Measurements from ENCODE around the gene C12orf50.
A peak's percentile ranks its signal among the peaks of the same experiment; 100 is the strongest.

C12orf50 gene

DNA sequence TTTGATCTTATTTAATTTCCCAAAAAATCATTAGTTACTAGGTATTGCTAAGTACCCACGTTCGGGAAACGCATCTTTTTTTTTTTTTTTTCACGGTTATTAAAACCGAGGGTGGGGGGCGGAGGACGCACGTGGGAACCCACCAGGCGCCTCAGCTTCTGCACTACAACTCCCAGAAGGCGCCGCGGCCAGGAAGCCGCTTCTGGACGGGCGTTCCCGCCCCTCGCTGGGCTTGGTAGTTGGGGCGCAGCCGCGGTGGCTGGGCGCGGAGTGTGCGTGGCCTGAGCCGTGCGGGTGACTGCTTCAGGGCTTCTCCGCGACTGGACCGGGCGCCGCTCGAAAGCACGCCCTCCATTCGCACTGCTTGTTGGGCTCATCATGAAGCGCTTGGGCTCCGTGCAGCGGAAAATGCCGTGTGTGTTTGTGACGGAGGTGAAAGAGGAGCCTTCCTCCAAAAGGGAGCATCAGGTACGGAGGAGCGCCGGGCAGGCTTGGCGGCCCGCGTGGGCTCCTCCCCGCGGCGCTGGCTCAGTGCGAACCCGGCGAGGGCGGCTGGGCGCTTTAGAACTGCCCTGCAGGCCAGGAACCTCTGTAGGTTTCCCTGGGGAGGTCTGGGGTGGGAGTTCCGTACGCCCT is 6.2 kb upstream of the C12orf50 start (continued):
- TF ChIP-seq, protein P1, sequence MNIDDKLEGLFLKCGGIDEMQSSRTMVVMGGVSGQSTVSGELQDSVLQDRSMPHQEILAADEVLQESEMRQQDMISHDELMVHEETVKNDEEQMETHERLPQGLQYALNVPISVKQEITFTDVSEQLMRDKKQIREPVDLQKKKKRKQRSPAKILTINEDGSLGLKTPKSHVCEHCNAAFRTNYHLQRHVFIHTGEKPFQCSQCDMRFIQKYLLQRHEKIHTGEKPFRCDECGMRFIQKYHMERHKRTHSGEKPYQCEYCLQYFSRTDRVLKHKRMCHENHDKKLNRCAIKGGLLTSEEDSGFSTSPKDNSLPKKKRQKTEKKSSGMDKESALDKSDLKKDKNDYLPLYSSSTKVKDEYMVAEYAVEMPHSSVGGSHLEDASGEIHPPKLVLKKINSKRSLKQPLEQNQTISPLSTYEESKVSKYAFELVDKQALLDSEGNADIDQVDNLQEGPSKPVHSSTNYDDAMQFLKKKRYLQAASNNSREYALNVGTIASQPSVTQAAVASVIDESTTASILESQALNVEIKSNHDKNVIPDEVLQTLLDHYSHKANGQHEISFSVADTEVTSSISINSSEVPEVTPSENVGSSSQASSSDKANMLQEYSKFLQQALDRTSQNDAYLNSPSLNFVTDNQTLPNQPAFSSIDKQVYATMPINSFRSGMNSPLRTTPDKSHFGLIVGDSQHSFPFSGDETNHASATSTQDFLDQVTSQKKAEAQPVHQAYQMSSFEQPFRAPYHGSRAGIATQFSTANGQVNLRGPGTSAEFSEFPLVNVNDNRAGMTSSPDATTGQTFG (tag by site-specific recombination; IDR thresholded peaks at IDR 0.05; ENCODE audit: borderline replicate concordance), result no peak
- TF ChIP-seq, protein P2, sequence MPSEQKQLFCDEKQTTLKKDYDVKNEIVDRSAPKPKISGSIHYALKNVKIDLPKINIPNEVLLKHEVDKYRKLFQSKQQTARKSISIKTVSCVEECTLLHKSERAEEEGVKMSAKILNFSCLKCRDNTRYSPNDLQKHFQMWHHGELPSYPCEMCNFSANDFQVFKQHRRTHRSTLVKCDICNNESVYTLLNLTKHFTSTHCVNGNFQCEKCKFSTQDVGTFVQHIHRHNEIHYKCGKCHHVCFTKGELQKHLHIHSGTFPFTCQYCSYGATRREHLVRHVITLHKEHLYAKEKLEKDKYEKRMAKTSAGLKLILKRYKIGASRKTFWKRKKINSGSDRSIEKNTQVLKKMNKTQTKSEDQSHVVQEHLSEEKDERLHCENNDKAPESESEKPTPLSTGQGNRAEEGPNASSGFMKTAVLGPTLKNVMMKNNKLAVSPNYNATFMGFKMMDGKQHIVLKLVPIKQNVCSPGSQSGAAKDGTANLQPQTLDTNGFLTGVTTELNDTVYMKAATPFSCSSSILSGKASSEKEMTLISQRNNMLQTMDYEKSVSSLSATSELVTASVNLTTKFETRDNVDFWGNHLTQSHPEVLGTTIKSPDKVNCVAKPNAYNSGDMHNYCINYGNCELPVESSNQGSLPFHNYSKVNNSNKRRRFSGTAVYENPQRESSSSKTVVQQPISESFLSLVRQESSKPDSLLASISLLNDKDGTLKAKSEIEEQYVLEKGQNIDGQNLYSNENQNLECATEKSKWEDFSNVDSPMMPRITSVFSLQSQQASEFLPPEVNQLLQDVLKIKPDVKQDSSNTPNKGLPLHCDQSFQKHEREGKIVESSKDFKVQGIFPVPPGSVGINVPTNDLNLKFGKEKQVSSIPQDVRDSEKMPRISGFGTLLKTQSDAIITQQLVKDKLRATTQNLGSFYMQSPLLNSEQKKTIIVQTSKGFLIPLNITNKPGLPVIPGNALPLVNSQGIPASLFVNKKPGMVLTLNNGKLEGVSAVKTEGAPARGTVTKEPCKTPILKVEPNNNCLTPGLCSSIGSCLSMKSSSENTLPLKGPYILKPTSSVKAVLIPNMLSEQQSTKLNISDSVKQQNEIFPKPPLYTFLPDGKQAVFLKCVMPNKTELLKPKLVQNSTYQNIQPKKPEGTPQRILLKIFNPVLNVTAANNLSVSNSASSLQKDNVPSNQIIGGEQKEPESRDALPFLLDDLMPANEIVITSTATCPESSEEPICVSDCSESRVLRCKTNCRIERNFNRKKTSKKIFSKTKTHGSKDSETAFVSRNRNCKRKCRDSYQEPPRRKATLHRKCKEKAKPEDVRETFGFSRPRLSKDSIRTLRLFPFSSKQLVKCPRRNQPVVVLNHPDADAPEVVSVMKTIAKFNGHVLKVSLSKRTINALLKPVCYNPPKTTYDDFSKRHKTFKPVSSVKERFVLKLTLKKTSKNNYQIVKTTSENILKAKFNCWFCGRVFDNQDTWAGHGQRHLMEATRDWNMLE (tag by site-specific recombination; conservative IDR thresholded peaks at IDR 0.05; ENCODE audit: low read depth), result 0 out of 2 replicates have a peak, but pooled peaks have one; percentile 15
- TF ChIP-seq ZNF133 (tag by site-specific recombination; IDR thresholded peaks at IDR 0.05) (no peak), ZBTB7A (tag by site-specific recombination; IDR thresholded peaks at IDR 0.05; ENCODE audit: low read depth) (no peak), GLI2 (tag by site-specific recombination; IDR thresholded peaks at IDR 0.05; ENCODE audit: borderline replicate concordance, low read depth) (no peak), ZNF837 (tag by site-specific recombination; IDR thresholded peaks at IDR 0.05) (no peak), ZNF610 (tag by site-specific recombination; IDR thresholded peaks at IDR 0.05; ENCODE audit: borderline replicate concordance) (peak; percentile 83; the same call in 1 of the 2 replicates), ZNF514 (tag by site-specific recombination; IDR thresholded peaks at IDR 0.05) (no peak), TRIM28 (IDR thresholded peaks at IDR 0.05; ENCODE audit: borderline replicate concordance, low read length) (no peak), ZNF239 (tag by site-specific recombination; IDR thresholded peaks at IDR 0.05) (no peak), SP3 (tag by site-specific recombination; IDR thresholded peaks at IDR 0.05) (peak; percentile 70), ZNF701 (tag by site-specific recombination; IDR thresholded peaks at IDR 0.05) (no peak), ZNF768 (tag by site-specific recombination; IDR thresholded peaks at IDR 0.05) (no peak), ZNF248 (tag by site-specific recombination; IDR thresholded peaks at IDR 0.05) (no peak), ZNF629 (tag by site-specific recombination; IDR thresholded peaks at IDR 0.05) (peak; percentile 46; the same call in 1 of the 2 replicates)
- TF ChIP-seq, protein P3, sequence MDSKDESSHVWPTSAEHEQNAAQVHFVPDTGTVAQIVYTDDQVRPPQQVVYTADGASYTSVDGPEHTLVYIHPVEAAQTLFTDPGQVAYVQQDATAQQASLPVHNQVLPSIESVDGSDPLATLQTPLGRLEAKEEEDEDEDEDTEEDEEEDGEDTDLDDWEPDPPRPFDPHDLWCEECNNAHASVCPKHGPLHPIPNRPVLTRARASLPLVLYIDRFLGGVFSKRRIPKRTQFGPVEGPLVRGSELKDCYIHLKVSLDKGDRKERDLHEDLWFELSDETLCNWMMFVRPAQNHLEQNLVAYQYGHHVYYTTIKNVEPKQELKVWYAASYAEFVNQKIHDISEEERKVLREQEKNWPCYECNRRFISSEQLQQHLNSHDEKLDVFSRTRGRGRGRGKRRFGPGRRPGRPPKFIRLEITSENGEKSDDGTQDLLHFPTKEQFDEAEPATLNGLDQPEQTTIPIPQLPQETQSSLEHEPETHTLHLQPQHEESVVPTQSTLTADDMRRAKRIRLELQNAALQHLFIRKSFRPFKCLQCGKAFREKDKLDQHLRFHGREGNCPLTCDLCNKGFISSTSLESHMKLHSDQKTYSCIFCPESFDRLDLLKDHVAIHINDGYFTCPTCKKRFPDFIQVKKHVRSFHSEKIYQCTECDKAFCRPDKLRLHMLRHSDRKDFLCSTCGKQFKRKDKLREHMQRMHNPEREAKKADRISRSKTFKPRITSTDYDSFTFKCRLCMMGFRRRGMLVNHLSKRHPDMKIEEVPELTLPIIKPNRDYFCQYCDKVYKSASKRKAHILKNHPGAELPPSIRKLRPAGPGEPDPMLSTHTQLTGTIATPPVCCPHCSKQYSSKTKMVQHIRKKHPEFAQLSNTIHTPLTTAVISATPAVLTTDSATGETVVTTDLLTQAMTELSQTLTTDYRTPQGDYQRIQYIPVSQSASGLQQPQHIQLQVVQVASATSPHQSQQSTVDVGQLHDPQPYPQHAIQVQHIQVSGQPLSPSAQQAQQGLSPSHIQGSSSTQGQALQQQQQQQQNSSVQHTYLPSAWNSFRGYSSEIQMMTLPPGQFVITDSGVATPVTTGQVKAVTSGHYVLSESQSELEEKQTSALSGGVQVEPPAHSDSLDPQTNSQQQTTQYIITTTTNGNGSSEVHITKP (tag by site-specific recombination; IDR thresholded peaks at IDR 0.05), result no peak; the same call in 1 of the 2 replicates
- TF ChIP-seq, protein P4, sequence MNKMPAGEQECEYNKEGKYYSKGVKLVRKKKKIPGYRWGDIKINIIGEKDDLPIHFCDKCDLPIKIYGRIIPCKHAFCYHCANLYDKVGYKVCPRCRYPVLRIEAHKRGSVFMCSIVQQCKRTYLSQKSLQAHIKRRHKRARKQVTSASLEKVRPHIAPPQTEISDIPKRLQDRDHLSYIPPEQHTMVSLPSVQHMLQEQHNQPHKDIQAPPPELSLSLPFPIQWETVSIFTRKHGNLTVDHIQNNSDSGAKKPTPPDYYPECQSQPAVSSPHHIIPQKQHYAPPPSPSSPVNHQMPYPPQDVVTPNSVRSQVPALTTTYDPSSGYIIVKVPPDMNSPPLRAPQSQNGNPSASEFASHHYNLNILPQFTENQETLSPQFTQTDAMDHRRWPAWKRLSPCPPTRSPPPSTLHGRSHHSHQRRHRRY (tag by site-specific recombination; IDR thresholded peaks at IDR 0.05), result no peak
- TF ChIP-seq, protein P5, sequence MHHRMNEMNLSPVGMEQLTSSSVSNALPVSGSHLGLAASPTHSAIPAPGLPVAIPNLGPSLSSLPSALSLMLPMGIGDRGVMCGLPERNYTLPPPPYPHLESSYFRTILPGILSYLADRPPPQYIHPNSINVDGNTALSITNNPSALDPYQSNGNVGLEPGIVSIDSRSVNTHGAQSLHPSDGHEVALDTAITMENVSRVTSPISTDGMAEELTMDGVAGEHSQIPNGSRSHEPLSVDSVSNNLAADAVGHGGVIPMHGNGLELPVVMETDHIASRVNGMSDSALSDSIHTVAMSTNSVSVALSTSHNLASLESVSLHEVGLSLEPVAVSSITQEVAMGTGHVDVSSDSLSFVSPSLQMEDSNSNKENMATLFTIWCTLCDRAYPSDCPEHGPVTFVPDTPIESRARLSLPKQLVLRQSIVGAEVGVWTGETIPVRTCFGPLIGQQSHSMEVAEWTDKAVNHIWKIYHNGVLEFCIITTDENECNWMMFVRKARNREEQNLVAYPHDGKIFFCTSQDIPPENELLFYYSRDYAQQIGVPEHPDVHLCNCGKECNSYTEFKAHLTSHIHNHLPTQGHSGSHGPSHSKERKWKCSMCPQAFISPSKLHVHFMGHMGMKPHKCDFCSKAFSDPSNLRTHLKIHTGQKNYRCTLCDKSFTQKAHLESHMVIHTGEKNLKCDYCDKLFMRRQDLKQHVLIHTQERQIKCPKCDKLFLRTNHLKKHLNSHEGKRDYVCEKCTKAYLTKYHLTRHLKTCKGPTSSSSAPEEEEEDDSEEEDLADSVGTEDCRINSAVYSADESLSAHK (tag by site-specific recombination; IDR thresholded peaks at IDR 0.05), result no peak
- TF ChIP-seq, protein P6, sequence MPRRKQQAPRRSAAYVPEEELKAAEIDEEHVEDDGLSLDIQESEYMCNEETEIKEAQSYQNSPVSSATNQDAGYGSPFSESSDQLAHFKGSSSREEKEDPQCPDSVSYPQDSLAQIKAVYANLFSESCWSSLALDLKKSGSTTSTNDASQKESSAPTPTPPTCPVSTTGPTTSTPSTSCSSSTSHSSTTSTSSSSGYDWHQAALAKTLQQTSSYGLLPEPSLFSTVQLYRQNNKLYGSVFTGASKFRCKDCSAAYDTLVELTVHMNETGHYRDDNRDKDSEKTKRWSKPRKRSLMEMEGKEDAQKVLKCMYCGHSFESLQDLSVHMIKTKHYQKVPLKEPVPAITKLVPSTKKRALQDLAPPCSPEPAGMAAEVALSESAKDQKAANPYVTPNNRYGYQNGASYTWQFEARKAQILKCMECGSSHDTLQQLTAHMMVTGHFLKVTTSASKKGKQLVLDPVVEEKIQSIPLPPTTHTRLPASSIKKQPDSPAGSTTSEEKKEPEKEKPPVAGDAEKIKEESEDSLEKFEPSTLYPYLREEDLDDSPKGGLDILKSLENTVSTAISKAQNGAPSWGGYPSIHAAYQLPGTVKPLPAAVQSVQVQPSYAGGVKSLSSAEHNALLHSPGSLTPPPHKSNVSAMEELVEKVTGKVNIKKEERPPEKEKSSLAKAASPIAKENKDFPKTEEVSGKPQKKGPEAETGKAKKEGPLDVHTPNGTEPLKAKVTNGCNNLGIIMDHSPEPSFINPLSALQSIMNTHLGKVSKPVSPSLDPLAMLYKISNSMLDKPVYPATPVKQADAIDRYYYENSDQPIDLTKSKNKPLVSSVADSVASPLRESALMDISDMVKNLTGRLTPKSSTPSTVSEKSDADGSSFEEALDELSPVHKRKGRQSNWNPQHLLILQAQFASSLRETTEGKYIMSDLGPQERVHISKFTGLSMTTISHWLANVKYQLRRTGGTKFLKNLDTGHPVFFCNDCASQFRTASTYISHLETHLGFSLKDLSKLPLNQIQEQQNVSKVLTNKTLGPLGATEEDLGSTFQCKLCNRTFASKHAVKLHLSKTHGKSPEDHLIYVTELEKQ (tag by site-specific recombination; IDR thresholded peaks at IDR 0.05; ENCODE audit: borderline replicate concordance), result no peak
